GM12801 (cell line): ENCODE data around the gene ANKRD20A1.
"Not testable (repeated sequence)": the region's sequence is repeated elsewhere in the genome, so short reads cannot be mapped to it uniquely, and the experiment has no call there.

Experiments used
- CTCF ChIP-seq: IDR thresholded peaks from one replicate; pipeline ENCODE4 v1.5.1; 2011; ENCODE audit warnings: control low read depth; ENCODE audit not compliant: insufficient read length; ENCODE audit errors: extremely low read depth

ANKRD20A1 gene

GRCh38 chr9:67858871-67859270, at the start of gene ANKRD20A1:
Gene ANKRD20A1 (plus strand): TSS chr9:67858931. CDS start chr9:67859427, 496 bp downstream.
- TF ChIP-seq CTCF = not testable (repeated sequence)
